ENCODE results near the gene ASTN2.

The ASTN2 gene

DNA sequence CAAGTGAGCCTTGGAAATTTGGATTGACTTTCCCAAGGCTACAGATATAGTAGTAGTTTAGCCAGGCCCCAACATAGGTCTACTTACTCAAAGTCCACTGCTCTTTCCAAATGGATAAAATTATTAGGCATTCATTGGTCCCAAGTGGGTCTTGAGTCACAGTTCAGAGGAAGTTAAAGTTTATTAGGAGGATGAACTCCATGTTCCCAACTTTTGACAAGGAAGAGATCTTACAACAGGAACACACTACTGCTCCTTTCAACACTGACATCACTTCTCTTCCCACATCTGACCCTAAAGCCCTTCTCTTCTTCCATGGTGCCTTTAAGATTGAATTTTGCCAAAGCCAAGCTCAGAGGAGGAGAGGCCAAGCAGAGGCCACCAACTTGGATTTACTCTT is 962.2 kb downstream of the ASTN2 start:
- no peak for DNase-seq (ENCODE audit: low read depth)

DNA sequence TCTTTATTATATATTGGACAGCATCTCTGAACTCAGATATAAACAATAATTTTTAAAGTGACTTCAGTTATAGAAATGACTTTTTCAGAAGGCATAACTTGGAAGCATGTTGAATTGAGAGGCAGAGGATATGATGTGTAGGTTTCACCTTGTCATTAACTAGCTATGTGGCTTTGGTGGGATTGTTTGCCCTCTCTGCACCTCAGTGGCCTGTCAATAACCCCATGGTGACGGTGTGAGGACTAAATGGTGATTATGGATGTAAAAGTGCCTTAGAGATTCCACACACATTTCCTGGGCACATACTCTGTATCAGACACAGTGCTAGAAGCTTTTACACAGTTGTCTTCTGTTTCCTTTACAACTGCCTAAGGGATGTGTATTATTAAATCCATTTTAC is 962.6 kb downstream of the ASTN2 start:
- no peak for DNase-seq (ENCODE audit: low read depth)

DNA sequence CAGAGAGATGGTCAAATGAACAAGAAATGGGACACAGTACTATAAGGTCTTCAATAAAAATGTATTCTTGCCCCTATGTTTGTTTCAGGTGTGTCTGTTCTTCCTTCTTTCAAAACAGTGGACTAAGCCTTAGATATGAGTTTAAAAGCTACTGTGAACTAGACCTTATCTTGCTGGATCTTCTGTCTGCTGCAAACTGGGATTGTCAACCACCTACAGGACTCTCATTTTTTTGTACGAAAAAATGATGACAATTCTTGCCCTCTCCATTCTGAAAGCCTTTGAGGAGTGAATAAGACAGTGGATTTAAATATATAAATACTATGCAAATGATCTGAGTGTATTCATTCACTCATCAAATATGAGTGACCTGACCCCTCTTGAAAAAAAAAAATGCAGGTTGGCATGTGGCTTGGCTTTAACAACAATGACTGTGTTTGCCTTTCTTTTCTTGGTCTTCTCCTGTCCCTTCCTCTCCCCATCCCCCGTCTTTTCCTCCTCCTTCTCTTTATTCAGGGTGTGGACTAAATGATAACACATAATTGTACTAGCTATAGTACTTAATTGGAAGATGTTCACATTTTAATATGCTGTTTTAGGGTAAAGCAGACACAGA is 963.2 kb downstream of the ASTN2 start:
- DNase-seq (ENCODE audit: low read depth), result no peak

DNA sequence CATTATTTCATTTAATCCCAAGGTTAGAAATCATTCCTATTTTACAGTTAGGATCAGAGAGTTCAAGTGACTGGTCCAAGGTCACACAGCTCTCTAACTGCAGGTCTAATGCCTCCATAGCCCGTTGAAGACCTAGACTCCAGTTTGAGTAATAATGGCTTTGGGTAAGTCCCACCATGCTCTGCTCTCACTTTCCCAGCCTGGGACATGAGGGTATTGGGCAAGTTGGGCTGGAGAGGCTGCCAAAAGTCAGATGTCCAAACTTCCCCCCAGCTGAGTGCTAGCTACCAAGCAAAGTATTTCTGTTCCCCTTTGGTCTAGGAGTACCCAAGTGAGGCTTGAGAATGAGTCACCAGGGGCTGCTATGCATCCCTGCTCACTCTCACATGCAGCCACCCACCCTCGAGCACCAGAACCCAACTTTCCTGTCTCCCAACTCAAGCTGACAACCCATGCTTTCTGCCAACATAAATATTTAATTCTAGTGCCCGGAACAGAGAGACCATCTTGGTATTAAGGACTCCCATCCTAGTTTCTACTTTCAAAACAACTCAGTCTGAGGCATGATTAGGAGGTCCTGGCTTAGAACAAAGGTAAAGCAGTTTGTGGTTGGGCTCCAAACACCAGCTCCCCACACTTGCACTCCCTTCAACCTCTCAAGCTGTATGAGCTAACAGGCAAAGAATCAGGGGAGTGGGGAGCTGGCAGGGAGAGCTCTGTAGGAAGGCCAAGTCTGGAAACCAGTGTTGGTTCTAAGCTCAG is 964.3 kb downstream of the ASTN2 start:
- DNase-seq (ENCODE audit: low read depth), result no peak

DNA sequence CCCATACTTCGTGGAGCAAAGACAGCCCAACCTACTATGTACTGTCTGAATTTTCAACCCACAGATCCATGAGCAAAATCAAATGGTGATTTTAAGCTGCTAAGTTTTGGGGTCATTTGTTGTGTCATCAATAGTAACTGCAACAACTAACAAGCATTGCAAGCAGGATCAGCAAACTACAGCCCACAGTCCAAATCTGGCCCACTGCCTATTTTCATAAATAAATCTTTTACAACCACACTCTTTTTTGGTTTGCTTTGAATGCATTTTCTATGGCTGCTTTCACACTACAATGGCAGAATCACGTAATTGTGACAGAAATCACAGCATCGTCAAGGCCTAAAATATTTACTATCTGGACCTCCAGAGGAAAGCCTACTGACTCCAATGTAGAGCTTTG is 964.9 kb downstream of the ASTN2 start:
- no peak for DNase-seq (ENCODE audit: low read depth)

DNA sequence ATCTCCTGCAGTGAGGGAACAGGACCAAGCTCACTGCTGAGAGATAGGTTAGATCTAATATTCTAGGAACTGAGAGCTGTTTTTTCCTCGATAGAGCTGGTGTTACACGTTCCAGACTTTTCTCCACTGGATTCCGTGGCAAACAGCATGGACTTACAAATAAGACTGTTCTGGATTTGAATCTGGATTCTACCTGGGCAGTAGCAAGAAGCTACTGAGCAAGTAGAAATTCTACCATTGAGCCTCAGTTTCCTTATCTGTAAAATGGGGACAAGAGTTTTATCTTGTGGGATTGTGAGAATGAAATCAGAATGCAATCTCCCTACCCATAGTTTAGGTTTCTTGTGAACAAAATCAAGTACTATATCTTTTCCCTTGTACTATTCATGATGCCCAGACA is 966.4 kb downstream of the ASTN2 start:
- DNase-seq (ENCODE audit: low read depth), result no peak

DNA sequence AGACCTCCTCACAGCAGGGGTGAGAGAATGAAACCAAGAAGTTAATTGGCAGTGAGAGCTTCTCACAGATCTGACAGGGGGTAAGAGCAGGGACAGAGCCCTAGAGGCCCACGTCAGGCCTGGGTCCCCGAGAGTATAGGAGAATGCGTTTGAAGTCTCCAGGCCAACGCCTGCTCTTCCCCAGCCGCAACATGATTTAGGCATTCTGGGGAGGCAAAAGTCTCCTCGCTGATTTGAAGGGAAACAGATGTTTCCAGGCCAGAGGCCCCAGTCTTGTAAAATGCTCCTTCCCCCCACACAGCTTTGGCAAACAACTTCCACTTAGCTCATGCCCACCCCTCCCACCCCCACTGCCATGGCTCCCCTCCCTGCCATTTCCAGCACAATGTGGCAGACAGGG is 966.9 kb downstream of the ASTN2 start:
- no peak for DNase-seq (ENCODE audit: low read depth)

DNA sequence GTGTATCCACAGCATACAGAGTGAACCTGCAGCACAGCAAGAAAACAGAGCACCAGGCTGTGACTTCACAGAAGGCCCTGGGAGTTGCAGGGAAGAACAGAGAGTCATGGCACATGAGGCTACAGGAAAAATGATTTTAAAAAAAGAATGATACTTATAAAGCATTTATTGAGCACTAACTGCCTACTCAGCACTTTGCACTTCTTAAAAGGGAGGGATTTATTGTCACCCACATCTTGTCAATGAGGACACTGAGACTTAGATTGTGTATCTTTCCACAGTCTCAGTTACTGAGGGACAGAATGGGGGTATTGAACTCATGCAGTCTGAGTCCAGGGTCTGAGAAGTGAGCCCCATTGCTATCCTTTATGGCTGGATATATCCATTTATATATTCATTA is 972.3 kb downstream of the ASTN2 start:
- DNase-seq (ENCODE audit: low read depth), result no peak

DNA sequence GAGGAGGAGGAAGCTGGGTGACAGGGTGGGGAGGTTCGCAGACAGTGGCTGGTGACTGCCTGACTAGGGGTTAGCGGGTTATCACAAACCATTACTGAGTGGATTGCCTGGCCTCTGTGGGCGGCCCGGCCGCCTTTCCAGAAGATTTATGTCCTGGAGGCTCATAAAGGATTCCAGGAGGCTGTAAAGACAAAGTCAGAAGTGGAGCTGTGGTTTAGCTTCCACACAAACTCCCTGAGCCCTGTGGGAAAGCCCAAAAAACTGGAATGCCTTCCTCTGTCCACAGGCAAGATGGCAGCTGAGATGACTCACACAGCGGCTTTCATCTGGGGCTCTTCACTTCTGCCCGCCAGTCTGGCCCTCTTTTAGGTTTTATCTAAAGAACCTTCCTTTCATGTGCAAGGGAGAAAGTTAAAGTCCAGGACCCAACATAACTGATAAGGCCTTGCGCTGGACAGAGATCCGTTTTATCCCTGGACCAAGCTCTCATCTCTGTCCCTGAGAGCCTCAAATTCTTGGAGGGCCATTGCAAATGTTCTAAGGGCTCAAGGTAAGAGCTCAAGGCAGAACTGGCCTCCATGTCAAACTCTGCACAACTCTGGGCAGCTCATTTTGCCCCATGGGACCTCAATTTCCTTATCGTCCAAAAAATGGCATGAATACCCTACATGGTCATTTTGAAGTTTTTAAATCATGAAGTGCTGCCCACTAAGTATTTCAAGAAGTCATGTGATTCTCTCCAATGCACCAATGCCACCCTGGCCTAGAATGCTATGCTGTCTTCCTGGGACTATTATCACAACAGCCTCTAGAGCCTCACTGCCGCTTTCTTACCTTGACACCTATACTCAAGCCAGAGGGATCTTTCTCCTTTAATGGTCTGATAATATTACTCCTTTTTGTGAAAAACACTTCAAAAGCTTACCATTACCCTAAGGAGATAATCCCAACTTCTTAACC is 977.2 kb downstream of the ASTN2 start:
- DNase-seq (ENCODE audit: low read depth), result no peak

DNA sequence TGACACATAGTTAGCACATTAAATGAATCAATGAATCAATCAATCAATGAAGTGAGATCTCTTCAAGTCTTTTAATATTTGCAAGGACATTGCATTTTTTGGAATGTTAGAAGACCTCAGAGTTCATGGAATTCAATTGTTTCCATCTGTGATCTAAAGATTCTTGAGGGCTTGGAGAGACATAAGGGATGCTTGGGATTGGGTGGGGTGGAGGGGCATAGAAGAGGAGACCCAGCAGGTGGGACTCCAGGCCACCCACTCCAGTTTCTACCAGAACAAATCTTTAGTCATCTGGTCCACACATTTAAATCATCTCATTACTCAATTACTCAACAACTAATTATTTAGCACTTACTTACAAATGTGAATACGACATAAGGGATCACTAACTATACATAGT is 978.7 kb downstream of the ASTN2 start:
- DNase-seq (ENCODE audit: low read depth), result no peak

DNA sequence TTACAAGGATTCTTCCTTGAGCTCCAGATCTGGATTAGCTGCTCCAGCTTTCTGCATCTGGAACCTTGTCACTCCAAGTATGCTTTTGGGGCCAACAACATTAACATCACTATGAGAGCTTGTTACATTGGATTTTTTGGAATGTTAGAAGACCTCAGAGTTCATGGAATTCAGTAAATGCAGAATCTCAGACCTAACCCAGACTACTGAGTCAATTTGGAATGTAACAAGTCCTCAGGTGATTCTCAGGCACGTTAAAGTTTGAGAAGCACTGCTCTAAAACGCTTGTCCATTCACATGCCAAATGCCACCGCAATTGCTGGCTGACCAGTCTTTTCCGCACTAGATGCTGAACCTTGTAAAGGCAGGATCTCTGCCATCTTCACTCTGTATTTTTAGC is 979.2 kb downstream of the ASTN2 start:
- no peak for DNase-seq (ENCODE audit: low read depth)

DNA sequence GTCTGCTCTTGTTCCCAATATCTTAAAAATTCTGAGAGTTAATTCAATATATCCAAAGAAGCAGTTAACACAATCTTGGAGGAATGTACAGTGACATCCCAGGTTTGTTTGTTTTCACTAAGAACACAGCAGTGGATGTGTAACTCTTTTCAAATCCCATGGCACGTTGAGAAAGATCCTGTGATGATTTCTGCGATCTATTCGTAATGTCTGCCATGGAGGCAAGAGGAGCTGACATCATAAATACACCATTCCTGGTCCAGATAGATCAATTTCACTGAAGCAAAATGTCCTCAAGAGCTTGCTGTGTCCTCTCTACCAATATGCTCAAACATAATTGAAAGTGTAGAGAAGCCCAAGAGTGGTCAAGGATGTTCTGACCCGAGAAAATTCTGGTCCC is 980.5 kb downstream of the ASTN2 start:
- no peak for DNase-seq (ENCODE audit: low read depth)

DNA sequence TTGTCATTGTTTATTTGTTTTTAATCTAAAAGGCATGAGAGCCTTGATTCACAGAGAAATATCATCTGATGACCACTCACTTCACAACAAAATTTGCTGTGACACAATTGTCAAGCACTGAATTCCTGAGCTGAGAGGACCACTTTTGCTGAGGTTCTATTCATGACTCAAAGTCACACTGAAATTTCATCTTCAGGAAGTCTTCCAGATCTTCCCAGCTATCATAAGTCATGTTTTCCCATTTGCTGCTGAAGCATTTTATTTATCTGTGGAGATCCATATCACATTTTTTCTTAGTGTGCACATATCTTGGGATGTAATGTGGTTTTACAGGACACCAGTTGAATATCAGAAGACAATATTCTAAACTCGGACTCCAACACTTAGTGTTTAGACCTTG is 982.8 kb downstream of the ASTN2 start:
- no peak for DNase-seq (ENCODE audit: low read depth)

DNA sequence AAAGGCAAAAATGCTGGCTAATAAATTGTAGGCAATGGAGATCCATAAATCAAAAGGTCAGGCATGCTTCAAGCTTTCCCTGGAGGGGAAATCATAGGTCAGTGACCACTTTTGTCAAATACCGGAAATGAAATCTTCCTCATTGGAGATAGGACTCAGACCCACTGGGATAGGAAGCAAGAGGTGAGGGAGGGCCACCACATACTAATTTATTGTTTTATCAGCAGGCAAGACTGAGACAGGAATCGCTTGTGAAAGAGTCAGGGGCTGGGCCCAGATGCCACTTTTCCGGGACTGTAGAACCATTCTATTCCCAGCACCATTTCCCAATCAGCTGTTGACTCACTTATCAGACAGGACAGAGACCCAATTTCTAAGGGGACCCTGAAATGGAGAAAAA is 984.0 kb downstream of the ASTN2 start:
- DNase-seq (ENCODE audit: low read depth), result no peak

DNA sequence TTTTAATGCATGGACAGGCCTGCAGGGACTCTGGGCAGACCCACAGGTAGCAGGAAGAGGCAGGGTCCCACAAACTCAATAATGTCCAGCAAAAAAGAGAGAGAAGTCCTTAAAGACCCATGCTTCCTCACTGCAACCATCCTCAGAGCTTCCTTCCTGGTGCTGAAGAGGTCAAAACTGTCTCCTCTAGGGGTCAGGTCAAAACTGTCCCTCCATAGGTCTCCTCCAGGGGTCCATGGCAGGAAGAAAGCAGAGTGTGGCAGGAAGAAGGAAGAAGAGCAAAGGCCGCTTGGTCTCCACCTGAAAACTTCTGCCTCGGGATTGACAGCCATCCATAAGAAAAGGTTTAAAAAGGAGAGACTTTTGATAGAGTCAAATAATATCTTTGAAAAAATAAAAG is 989.6 kb downstream of the ASTN2 start:
- DNase-seq (ENCODE audit: low read depth), result no peak

DNA sequence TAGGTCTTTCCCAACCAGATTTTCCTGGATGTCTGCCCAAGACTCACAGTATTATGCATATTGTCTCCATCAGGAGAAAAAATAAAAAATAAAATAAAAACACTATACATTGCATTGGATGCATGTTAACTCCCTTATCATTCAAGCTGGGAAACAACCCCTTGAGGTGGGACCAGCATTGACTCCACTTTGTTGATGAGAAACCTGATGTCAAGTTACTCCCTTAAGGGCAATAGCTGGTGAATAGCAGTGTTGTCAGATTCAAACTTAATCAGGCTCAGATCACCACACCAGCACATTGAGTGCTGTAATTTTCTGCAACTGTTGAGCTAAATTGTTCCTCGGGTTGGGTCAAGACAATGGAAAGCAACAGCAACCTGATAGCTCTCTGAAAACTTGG is 991.7 kb downstream of the ASTN2 start:
- no peak for DNase-seq (ENCODE audit: low read depth)

DNA sequence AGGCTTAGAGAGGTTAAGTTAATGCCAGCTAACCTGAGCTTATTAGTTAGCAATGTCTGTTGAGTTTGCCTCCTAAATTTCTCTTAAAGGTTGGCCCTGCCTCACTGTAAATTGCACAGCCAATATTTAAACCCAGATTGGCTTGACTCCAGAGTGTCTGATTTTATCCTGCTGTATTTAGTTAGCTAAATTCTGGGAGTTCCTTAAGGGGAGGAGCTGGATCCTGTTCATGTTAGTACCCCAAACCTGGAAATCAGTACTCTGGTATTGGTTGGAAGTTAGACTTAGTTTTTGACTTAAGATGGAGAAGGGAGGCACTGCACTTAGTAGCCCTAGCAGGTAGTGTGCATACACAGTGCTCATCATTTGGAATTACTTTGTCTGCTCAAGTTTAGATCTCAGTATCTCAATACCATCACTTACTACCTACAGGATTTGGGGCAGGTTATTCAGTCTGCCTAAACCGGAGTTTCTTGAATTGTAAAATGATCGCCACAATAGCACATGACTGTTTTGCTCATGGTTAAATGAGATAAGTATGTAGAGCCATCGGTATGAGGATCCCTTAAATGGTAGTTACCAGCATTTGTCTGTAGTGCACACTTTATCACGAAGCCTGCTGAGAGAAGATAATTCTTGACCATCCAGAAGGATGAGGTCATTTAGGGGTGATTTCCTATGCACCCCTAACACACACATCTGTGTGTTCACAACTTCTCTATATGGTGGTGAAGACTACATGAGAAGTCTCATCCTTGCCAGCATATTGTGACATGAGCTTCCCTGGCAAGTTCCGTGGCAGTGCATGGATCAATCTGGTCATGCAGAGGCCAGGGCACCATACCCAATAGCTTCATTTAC is 992.5 kb downstream of the ASTN2 start:
- DNase-seq (ENCODE audit: low read depth), result no peak

DNA sequence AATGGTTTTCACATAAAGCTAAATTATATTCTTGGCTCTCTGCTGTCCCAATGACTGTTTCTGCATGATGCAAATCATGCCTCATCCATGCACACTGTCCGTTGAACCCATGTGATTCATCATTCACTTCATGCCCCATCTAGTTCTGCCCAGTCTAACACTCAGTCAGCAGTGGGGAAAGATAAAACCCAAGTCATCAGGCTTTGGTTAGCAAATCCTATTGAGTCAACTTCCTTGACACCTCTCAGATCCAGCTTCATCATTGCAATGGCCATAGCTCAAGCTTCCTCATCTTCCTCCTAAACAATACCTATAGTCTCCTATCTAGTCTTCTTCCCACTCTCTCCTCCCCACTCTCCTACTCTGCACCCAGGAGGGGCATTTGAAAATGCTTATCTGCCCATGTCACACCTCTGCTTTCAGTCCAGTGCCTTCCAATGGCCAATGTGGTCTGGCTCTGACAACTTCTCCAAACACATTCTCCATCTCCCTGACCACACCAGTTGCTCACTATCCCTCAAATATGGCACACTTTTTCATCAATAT is 993.8 kb downstream of the ASTN2 start:
- no peak for DNase-seq (ENCODE audit: low read depth)

DNA sequence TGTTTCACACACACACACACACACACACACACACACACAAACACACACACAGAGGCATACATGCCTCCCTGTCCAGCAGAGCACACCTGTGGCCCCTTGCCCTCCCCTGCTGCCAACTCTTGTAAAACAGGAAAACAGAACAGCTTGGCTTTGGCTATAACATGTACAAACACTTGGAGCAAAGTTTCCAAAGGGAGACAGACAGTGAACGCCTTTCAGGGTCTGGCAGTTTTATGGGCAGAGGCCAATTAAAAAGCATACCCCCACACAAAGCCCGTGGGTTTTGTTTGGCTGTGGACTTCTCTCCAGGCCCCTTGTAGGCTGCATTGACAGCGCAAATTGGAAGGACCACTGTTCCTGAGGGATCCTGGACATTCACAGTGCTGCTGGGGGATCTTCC is 995.7 kb downstream of the ASTN2 start:
- DNase-seq (ENCODE audit: low read depth), result no peak

DNA sequence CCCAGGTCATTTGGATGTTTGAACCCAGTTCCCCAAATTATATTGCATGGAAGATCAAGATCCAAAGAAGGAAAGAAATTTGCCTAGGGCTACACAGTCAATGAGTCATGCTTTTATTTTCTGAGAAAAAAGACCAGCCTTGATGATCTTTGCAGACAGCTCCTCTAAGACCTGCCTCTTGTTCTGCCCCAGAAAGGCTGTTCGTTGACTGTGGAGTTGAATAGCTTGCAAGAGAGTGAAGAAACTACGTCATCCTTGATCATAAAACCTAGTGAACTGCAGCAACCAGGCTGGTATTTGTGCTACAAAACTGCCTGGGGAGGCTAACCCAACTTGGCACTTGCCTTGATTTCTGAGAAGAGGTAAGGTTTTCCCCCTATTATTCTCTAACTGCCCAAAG is 997.4 kb downstream of the ASTN2 start:
- DNase-seq (ENCODE audit: low read depth), result no peak

DNA sequence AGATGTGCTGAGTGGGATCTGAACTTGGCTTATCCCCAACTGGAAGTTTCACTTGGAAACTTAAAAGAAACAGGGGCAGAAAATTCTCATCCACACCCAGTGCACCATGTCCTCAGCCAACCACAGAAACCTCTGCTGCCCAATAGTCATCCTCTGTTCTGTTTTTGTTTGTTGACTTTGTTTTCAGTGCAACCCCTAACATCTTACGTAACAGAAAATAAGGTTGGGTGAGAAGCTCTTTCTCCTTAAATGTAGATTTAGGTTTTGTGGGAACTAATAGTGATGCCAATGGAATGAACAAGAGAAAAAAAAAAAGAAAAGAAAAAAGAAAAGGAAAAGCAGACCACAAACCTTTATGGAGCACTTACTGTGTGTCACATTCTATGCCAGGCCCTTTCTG is 998.4 kb downstream of the ASTN2 start:
- DNase-seq (ENCODE audit: low read depth), result no peak

DNA sequence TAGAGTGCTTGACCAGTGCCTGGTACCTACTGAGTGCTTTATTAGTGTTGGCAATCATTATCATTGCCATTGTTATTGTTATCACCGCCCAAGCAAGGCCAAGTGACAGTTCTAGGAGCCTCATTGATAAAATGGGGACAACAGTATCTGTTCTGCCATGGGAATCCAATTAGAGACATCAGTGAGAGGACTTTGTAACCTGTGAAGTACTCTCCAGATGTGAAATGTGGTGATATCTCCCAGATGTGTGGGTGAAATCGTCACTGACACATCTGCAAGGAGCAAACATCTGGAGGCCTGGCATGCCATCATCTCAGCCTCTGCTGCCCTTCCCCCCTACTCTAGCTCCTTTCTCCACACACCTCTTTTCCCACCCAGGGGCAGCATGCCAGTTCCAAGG is 1000.5 kb downstream of the ASTN2 start:
- DNase-seq (ENCODE audit: low read depth), result no peak
